GM12878 (cell line): ENCODE measurements around the gene MTM1. TPM values are rescaled to one million over a fixed set of nuclear protein-coding genes. Genes with fewer than 3 reads are reported as not detected.
A peak's percentile ranks its signal among the peaks of the same experiment; 100 is the strongest.

Source experiments
- ATF7 ChIP-seq: fragments of 450-650 bp; IDR thresholded peaks from 2 replicates; pipeline ENCODE4 v1.6.1; 2016; ENCODE audit warnings: low read depth, mild to moderate bottlenecking
- BCL11A ChIP-seq: IDR thresholded peaks from 2 replicates; pipeline ENCODE4 v1.6.1; 2011; ENCODE audit warnings: low read depth, low read length
- CHD2 ChIP-seq: IDR thresholded peaks from 2 replicates; pipeline ENCODE4 v1.6.1; 2011; ENCODE audit warnings: low read depth, low read length, improper control_type of control experiment, borderline replicate concordance
- DPF2 ChIP-seq: fragments of 450-650 bp; IDR thresholded peaks from 2 replicates; pipeline ENCODE4 v1.6.1; 2017; ENCODE audit warnings: mild to moderate bottlenecking
- ELK1 ChIP-seq: IDR thresholded peaks from 2 replicates; pipeline ENCODE4 v1.6.1; 2012; ENCODE audit warnings: low read depth, low read length, improper control_type of control experiment
- ETV6 ChIP-seq, 2 experiments: fragments of 450-650 bp in 1 of 2; IDR thresholded peaks in 1 of 2; conservative IDR thresholded peaks in 1 of 2; 2 replicates each; pipeline ENCODE4 v1.6.1; 2014; ENCODE audit warnings: antibody characterized with exemption in 1 of 2, borderline replicate concordance in 1 of 2, low read depth in 1 of 2, mild to moderate bottlenecking in 1 of 2, moderate library complexity in 1 of 2
- EZH2 ChIP-seq: IDR thresholded peaks from 2 replicates; pipeline ENCODE4 v1.6.1; 2012; ENCODE audit warnings: low read depth, mild to moderate bottlenecking, control low read depth, inconsistent platforms, low read length, borderline replicate concordance; ENCODE audit not compliant: control insufficient read depth
- FOXK2 ChIP-seq: fragments of 450-650 bp; IDR thresholded peaks from 2 replicates; pipeline ENCODE4 v1.6.1; 2017; ENCODE audit warnings: mild to moderate bottlenecking, moderate library complexity
- GATAD2B ChIP-seq: fragments of 450-650 bp; conservative IDR thresholded peaks from 2 replicates; pipeline ENCODE4 v1.6.1; 2017; ENCODE audit warnings: low read depth, mild to moderate bottlenecking, moderate library complexity
- JUNB ChIP-seq: IDR thresholded peaks from 2 replicates; pipeline ENCODE4 v1.6.1; 2016; ENCODE audit warnings: antibody characterized with exemption, mild to moderate bottlenecking
- MTA2 ChIP-seq: fragments of 450-650 bp; IDR thresholded peaks from 2 replicates; pipeline ENCODE4 v1.6.1; 2016; ENCODE audit warnings: low read depth, mild to moderate bottlenecking, moderate library complexity
- MYB ChIP-seq: fragments of 150-350 bp; IDR thresholded peaks from 2 replicates; pipeline ENCODE4 v1.6.1; 2014; ENCODE audit warnings: mild to moderate bottlenecking, low read depth, low read length, borderline replicate concordance
- NR2C1 ChIP-seq: fragments of 450-650 bp; IDR thresholded peaks from 2 replicates; pipeline ENCODE4 v1.6.1; 2017; ENCODE audit warnings: antibody characterized with exemption, mild to moderate bottlenecking, moderate library complexity
- SIN3A ChIP-seq: IDR thresholded peaks from 2 replicates; pipeline ENCODE4 v1.6.1; 2012; ENCODE audit warnings: low read depth, low read length, improper control_type of control experiment
- SMAD1 ChIP-seq: fragments of 450-650 bp; IDR thresholded peaks from 2 replicates; pipeline ENCODE4 v1.6.1; 2018; ENCODE audit warnings: mild to moderate bottlenecking, low read depth; ENCODE audit not compliant: partially characterized antibody
- SMARCA5 ChIP-seq: fragments of 450-650 bp; IDR thresholded peaks from 2 replicates; pipeline ENCODE4 v1.6.1; 2017; ENCODE audit warnings: mild to moderate bottlenecking
- ZBTB4 ChIP-seq: fragments of 450-650 bp; formaldehyde crosslinking; IDR thresholded peaks from 2 replicates; pipeline ENCODE4 v1.4.0; 2022; ENCODE audit warnings: mild to moderate bottlenecking, moderate library complexity
- ZNF687 ChIP-seq: fragments of 450-650 bp; IDR thresholded peaks from 2 replicates; pipeline ENCODE4 v1.6.1; 2017; ENCODE audit warnings: mild to moderate bottlenecking, moderate library complexity
- polyA plus RNA-seq, 11 experiments: library from polyadenylated mRNA; depleted of rRNA in 4 of 11; unstranded in 6 of 11; stranded (reverse) in 5 of 11; fragments of >200 nt; fragmentation: Nextera tagmentation in 4 of 11; fragmentation: Illumina TruSeq in 1 of 11; extraction: Ambion mirVana in 4 of 11; extraction: Trizol in 1 of 11; gene quantifications; 1 replicate in 1 of 11; 2 replicates in 10 of 11; pipeline versions ENCODE4 v1.2.1 to v1.2.3, GENCODE V29; 2011 to 2016; ENCODE audit warnings: inconsistent platforms in 2 of 11, missing spikeins in 2 of 11, low read depth in 1 of 11
- total RNA-seq, 4 experiments: library from RNA; depleted of rRNA in 3 of 4; stranded (reverse); fragments of >200 nt in 3 of 4; fragmentation: Illumina TruSeq in 1 of 4; extraction: Trizol in 1 of 4; gene quantifications; 2 replicates each; pipeline versions ENCODE4 v1.2.1 to v1.2.3, GENCODE V29; 2013 to 2021
- TF ChIP-seq, protein P1 (sequence below): fragments of 150-350 bp; IDR thresholded peaks from 2 replicates; pipeline ENCODE4 v1.6.1; 2014; ENCODE audit warnings: mild to moderate bottlenecking, low read depth, low read length
- TF ChIP-seq, protein P2 (sequence below): fragments of 450-650 bp; IDR thresholded peaks from 2 replicates; pipeline ENCODE4 v1.6.1; 2016; ENCODE audit warnings: mild to moderate bottlenecking

MTM1 gene
- total and polyA plus RNA-seq, 10 of the 15 experiments (the other 5 are each of a cell fraction or from before 2014, with no cell fraction given), result 3.9 to 13.3 (median 8.4) TPM

- TF ChIP-seq, protein P1, sequence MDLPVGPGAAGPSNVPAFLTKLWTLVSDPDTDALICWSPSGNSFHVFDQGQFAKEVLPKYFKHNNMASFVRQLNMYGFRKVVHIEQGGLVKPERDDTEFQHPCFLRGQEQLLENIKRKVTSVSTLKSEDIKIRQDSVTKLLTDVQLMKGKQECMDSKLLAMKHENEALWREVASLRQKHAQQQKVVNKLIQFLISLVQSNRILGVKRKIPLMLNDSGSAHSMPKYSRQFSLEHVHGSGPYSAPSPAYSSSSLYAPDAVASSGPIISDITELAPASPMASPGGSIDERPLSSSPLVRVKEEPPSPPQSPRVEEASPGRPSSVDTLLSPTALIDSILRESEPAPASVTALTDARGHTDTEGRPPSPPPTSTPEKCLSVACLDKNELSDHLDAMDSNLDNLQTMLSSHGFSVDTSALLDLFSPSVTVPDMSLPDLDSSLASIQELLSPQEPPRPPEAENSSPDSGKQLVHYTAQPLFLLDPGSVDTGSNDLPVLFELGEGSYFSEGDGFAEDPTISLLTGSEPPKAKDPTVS, result no peak
- TF ChIP-seq SMAD1, result no peak
- no peak for TF ChIP-seq EZH2
- TF ChIP-seq DPF2, result peak; percentile 68
- no peak for TF ChIP-seq NR2C1
- peak; percentile 73 for TF ChIP-seq BCL11A
- no peak for TF ChIP-seq ELK1
- TF ChIP-seq ZBTB4, result no peak
- TF ChIP-seq ATF7, result no peak
- TF ChIP-seq CHD2, result no peak
- TF ChIP-seq SMARCA5, result no peak
- no peak for TF ChIP-seq SIN3A
- no peak for TF ChIP-seq GATAD2B
- peak; percentile 51; the same call in 1 of the 2 replicates for TF ChIP-seq MTA2
- TF ChIP-seq MYB, result no peak
- peak in 1 of 2 experiments; percentile 71; a peak in 2 of 4 replicates for TF ChIP-seq ETV6 (conservative IDR thresholded peaks at IDR 0.05 in 1 of 2, IDR thresholded peaks at IDR 0.05 in 1 of 2; ENCODE audit: borderline replicate concordance in 1 of 2, low read depth in 1 of 2)
- TF ChIP-seq ZNF687, result no peak
- peak; percentile 63 for TF ChIP-seq JUNB
- TF ChIP-seq, protein P2, sequence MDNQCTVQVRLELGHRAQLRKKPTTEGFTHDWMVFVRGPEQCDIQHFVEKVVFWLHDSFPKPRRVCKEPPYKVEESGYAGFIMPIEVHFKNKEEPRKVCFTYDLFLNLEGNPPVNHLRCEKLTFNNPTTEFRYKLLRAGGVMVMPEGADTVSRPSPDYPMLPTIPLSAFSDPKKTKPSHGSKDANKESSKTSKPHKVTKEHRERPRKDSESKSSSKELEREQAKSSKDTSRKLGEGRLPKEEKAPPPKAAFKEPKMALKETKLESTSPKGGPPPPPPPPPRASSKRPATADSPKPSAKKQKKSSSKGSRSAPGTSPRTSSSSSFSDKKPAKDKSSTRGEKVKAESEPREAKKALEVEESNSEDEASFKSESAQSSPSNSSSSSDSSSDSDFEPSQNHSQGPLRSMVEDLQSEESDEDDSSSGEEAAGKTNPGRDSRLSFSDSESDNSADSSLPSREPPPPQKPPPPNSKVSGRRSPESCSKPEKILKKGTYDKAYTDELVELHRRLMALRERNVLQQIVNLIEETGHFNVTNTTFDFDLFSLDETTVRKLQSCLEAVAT, result peak; percentile 36; the same call in 1 of the 2 replicates
- no peak for TF ChIP-seq FOXK2
Observed at GRCh38 chrX:150573702-150574101, 5.3 kb downstream of the MTM1 start (continued).
